Peyer's patch (tissue), 4 donors: ENCODE measurements around the gene CCDC187. TPM values are rescaled to one million over a fixed set of nuclear protein-coding genes. Genes with fewer than 3 reads are reported as not detected.

Experiments used
- DNase-seq, 3 donors: peaks; one replicate each; pipeline ENCODE4 v3.0.0-alpha.2; 2017 to 2019
- H3K27ac ChIP-seq, 4 donors: fragments of 200-600 bp; sonication (generic); one replicate each; pipeline ENCODE4 v1.5.1; 2016 to 2019
- H3K27me3 ChIP-seq, 2 donors: fragments of 200-600 bp; sonication (generic); one replicate each; pipeline ENCODE4 v1.5.1; 2019
- H3K36me3 ChIP-seq, 3 donors: fragments of 200-600 bp; sonication (generic); one replicate each; pipeline ENCODE4 v1.5.1; 2016 to 2019
- H3K4me1 ChIP-seq, 4 donors: fragments of 200-600 bp; sonication (generic); one replicate each; pipeline ENCODE4 v1.5.1; 2016 to 2019
- H3K4me3 ChIP-seq, 4 donors: fragments of 200-600 bp; sonication (generic); 1 replicate in 3 of 4; 2 replicates in 1 of 4; pipeline ENCODE4 v1.5.1; 2016 to 2019; ENCODE audit warnings: mild to moderate bottlenecking in 1 of 4
- H3K9me3 ChIP-seq, 4 donors: fragments of 200-600 bp; sonication (generic); one replicate each; pipeline ENCODE4 v1.5.1; 2016 to 2019; ENCODE audit warnings: mild to moderate bottlenecking in 1 of 4
- POLR2A ChIP-seq, 2 donors: fragments of 450-650 bp; IDR thresholded peaks; one replicate each; pipeline ENCODE4 v1.5.1; 2017; ENCODE audit warnings: antibody characterized with exemption in 2 of 2, mild to moderate bottlenecking in 2 of 2, moderate library complexity in 2 of 2
- total RNA-seq, 4 donors: library from RNA; depleted of rRNA; stranded (reverse); fragments of >200 nt; gene quantifications; one replicate each; pipeline ENCODE4 v1.1.0, GENCODE V29; 2016
- TF ChIP-seq, protein P1 (sequence below), 6 experiments: fragments of 450-650 bp in 4 of 6; fragments of 200-600 bp in 2 of 6; sonication (generic) in 1 of 6; IDR thresholded peaks; one replicate each; pipeline ENCODE4 v1.5.1; 2017 to 2019; ENCODE audit warnings: antibody characterized with exemption in 6 of 6, mild to moderate bottlenecking in 3 of 6, moderate library complexity in 1 of 6

CCDC187 gene
- total RNA-seq, 4 donors from 2014 or later, result 0.35 to 1.0 (median 0.67) TPM; not detected in 1

DNA sequence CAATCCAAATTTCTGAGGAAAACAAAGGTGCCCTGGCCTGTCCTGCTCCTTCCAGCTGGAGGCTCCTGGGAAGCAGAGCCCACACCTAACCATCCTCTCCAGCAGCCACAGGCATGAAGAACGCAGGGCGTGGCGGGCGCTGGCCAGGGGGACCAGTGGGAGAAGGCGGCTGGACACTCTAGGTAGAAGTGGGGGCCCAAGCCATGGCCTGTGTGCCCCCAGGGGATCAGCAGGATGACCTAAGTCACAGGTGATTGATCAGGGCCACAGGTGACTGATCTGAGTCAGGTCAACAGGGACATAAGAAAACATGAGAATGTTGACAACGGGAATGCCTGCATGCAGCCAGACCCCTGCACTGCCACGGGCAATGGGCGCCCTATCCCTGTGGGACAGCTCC is 61.6 kb downstream of the CCDC187 start:
- Histone ChIP-seq H3K4me3 (no peak overlapping the region), H3K27me3 (no peaks in the 10 kb centered on the region), H3K27ac (peak overlapping the region in 1 of 4 donors; percentile 76), H3K9me3 (no peaks in the 10 kb centered on the region), H3K36me3 (peaks cover 0 to 2% (median 0%) of the 10 kb centered on the region in 3 donors), H3K4me1 (peaks cover 3 to 56% (median 33%) of the 10 kb centered on the region in 4 donors)
- no peak for DNase-seq
- TF ChIP-seq, protein P1, sequence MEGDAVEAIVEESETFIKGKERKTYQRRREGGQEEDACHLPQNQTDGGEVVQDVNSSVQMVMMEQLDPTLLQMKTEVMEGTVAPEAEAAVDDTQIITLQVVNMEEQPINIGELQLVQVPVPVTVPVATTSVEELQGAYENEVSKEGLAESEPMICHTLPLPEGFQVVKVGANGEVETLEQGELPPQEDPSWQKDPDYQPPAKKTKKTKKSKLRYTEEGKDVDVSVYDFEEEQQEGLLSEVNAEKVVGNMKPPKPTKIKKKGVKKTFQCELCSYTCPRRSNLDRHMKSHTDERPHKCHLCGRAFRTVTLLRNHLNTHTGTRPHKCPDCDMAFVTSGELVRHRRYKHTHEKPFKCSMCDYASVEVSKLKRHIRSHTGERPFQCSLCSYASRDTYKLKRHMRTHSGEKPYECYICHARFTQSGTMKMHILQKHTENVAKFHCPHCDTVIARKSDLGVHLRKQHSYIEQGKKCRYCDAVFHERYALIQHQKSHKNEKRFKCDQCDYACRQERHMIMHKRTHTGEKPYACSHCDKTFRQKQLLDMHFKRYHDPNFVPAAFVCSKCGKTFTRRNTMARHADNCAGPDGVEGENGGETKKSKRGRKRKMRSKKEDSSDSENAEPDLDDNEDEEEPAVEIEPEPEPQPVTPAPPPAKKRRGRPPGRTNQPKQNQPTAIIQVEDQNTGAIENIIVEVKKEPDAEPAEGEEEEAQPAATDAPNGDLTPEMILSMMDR (IDR thresholded peaks at IDR 0.05), result no peak
- TF ChIP-seq POLR2A (IDR thresholded peaks at IDR 0.05), result no peak

GRCh38 chr9:136241542-136241941 is 62.4 kb downstream of the CCDC187 start:
- H3K9me3 ChIP-seq, result no peaks in the 10 kb centered on the region
- H3K4me1 ChIP-seq, result peaks cover 3 to 56% (median 33%) of the 10 kb centered on the region in 4 donors
- no peak for DNase-seq
- no peak overlapping the region for H3K4me3 ChIP-seq
- H3K27ac ChIP-seq, result no peak overlapping the region
- H3K27me3 ChIP-seq, result no peaks in the 10 kb centered on the region
- TF ChIP-seq, protein P1 (IDR thresholded peaks at IDR 0.05), result no peak
- no peak for TF ChIP-seq POLR2A (IDR thresholded peaks at IDR 0.05)
- peaks cover 0 to 9% (median 0%) of the 10 kb centered on the region in 3 donors for H3K36me3 ChIP-seq

DNA sequence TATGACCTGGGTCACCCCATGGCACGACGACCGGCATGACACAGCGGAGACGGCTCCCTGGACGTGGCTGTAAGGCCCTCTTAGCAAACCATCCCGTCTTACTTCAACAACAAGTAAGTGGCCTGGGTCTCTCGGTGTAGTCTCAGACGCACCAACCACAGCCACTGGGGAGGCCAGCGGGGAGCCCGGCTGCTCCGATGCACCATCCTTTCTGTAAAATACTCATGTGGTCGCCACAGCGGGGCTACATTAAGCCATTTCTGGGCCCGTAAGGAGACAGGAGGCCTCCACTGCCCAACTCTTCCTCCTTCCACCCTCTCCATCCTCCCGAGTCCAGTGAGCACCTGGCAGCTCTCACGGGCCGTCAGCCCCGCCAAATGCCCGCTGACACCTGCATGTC is 63.0 kb downstream of the CCDC187 start:
- no peak for DNase-seq
- TF ChIP-seq, protein P1 (IDR thresholded peaks at IDR 0.05), result no peak
- TF ChIP-seq POLR2A (IDR thresholded peaks at IDR 0.05), result no peak
- Histone ChIP-seq H3K27me3 (no peaks in the 10 kb centered on the region), H3K36me3 (peaks cover 0 to 14% (median 0%) of the 10 kb centered on the region in 3 donors), H3K27ac (peak overlapping the region in 1 of 4 donors; percentile 66), H3K4me1 (peaks cover 3 to 56% (median 31%) of the 10 kb centered on the region in 4 donors), H3K4me3 (no peak overlapping the region), H3K9me3 (no peaks in the 10 kb centered on the region)

DNA sequence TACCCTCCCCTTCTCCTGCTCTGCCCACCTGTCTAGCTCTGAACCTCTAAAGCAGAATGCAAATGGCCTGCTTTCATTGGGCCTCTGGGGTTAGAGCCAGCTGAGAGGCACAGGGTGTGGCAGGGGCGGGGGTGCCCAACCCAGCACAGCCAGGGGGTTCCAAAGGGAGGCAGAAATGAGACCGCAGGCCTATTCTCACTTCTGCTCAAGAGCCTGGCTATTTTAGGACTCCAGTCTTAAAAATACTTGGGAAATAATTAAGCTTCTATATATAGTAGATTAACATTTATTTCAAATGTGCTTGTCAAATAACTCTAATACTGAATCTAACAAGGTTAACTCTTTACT is 63.9 kb downstream of the CCDC187 start:
- no peak overlapping the region for H3K4me3 ChIP-seq
- peak in 2 of 3 donors; percentile 78 to 84 for DNase-seq

DNA sequence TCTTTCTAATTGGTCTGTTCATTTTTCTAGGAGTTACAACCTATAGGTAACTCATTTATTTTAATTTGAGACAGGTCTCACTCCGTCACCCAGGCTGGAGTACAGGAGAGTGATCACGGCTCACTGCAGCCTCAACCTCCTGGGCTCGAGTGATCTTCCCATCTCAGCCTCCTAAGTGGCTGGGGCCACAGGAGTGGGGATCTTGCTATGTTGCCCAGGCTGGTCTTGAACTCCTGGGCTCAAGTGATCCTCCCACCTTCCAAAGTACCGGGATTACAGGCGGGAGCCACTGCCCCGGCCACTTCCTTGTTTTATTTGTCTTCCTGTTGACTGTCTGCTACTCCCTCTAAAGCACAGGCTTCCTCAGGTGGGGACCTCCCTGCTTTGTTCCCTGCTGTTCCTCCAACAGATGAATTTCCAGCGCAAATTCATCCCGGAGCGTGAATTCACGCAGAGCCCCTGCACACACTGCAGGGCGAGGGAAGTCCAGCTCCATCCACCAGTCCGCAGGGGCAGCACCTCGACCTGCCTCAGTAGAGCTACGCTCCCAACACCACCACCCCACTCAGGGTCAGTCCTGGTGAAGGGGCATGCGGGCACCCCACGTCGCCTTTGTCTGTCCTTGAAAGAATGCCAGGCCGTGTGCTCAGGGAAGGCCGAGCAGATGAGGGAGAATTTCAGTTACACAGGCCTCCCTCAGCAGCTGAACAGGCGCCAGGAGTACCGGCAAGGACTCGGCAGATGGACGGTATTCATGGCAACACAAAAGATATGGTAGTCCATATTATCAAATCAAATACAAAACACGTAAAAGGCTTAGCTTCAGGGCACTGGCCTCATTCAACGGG is 64.5 kb downstream of the CCDC187 start:
- H3K27ac ChIP-seq, result peak overlapping the region in 2 of 4 donors; percentile 39 to 66
- peaks cover 0 to 56% (median 22%) of the 10 kb centered on the region in 4 donors for H3K4me1 ChIP-seq
- peaks cover 0 to 18% (median 0%) of the 10 kb centered on the region in 3 donors for H3K36me3 ChIP-seq
- no peaks in the 10 kb centered on the region for H3K27me3 ChIP-seq
- DNase-seq, result no peak
- H3K4me3 ChIP-seq, result no peak overlapping the region
- no peak for TF ChIP-seq POLR2A (IDR thresholded peaks at IDR 0.05)
- TF ChIP-seq, protein P1 (IDR thresholded peaks at IDR 0.05), result no peak
- no peaks in the 10 kb centered on the region for H3K9me3 ChIP-seq

More for the DNA sequence above, 63.9 kb downstream of the CCDC187 start:
- Histone ChIP-seq H3K4me1 (peaks cover 3 to 56% (median 28%) of the 10 kb centered on the region in 4 donors), H3K27ac (peak overlapping the region in 2 of 4 donors; percentile 39 to 66), H3K36me3 (peaks cover 0 to 18% (median 0%) of the 10 kb centered on the region in 3 donors), H3K9me3 (no peaks in the 10 kb centered on the region), H3K27me3 (no peaks in the 10 kb centered on the region)
- TF ChIP-seq POLR2A (IDR thresholded peaks at IDR 0.05), result no peak
- TF ChIP-seq, protein P1 (IDR thresholded peaks at IDR 0.05), result no peak
